OCI-LY3 (cell line): ENCODE data around the gene PLEKHG3.

Source experiments
- H2AFZ ChIP-seq: fragments of 200-600, 300-600 bp; shearing (Covaris generic); 2 replicates; pipeline ENCODE4 v1.6.0; 2014; ENCODE audit warnings: antibody characterized with exemption, low read depth, low read length
- H3K27ac ChIP-seq: fragments of 200-600, 300-600 bp; sonication (generic); 2 replicates; pipeline ENCODE4 v1.5.1; 2014; ENCODE audit warnings: mild to moderate bottlenecking, low read length, moderate library complexity, mixed read lengths
- H3K27me3 ChIP-seq: fragments of 200-600, 300-600 bp; sonication (generic); 2 replicates; pipeline ENCODE4 v1.6.1; 2014; ENCODE audit warnings: low read depth, low read length, mixed read lengths
- H3K36me3 ChIP-seq: fragments of 200-600, 300-600 bp; sonication (generic); replicated peaks from 2 replicates; pipeline ENCODE3; 2014; ENCODE audit warnings: low read depth, low read length, mixed read lengths
- H3K4me1 ChIP-seq: fragments of 300-600, 200-600 bp; sonication (generic); 2 replicates; pipeline ENCODE4 v1.6.1; 2014; ENCODE audit warnings: low read length, mixed read lengths
- H3K4me2 ChIP-seq: fragments of 200-600, 300-600 bp; sonication (generic); 2 replicates; pipeline ENCODE4 v1.6.1; 2014; ENCODE audit warnings: low read length, mixed read lengths
- H3K4me3 ChIP-seq: fragments of 300-600, 200-600 bp; sonication (generic); 2 replicates; pipeline ENCODE4 v1.5.1; 2014; ENCODE audit warnings: antibody characterized with exemption, mild to moderate bottlenecking, low read length, moderate library complexity
- H3K79me2 ChIP-seq: fragments of 300-600, 200-600 bp; shearing (Covaris generic); 2 replicates; pipeline ENCODE4 v1.6.1; 2014; ENCODE audit warnings: mild to moderate bottlenecking, low read length, mixed read lengths
- H3K9ac ChIP-seq: fragments of 300-600, 200-600 bp; shearing (Covaris generic); 2 replicates; pipeline ENCODE4 v1.6.0; 2014; ENCODE audit warnings: mild to moderate bottlenecking, low read length, moderate library complexity
- H3K9me3 ChIP-seq: fragments of 200-600, 300-600 bp; shearing (Covaris generic); 2 replicates; pipeline ENCODE4 v1.6.1; 2014; ENCODE audit warnings: low read length, mixed read lengths; ENCODE audit not compliant: insufficient read depth
- H4K20me1 ChIP-seq: fragments of 200-600, 300-600 bp; sonication (generic); 2 replicates; pipeline ENCODE4 v1.6.1; 2016; ENCODE audit warnings: low read length, mixed read lengths; ENCODE audit not compliant: insufficient read depth
- EZH2phosphoT487 ChIP-seq: fragments of 200-600 bp; shearing (Covaris generic); IDR thresholded peaks from 2 replicates; pipeline ENCODE4 v1.6.1; 2018; ENCODE audit warnings: antibody characterized with exemption, mixed run types, low read depth
- TF ChIP-seq, protein P1 (sequence below): fragments of 200-600, 300-600 bp; sonication (generic); IDR thresholded peaks from 2 replicates; pipeline ENCODE4 v1.5.1; 2014; ENCODE audit warnings: antibody characterized with exemption, low read length, low read depth

Gene PLEKHG3

DNA sequence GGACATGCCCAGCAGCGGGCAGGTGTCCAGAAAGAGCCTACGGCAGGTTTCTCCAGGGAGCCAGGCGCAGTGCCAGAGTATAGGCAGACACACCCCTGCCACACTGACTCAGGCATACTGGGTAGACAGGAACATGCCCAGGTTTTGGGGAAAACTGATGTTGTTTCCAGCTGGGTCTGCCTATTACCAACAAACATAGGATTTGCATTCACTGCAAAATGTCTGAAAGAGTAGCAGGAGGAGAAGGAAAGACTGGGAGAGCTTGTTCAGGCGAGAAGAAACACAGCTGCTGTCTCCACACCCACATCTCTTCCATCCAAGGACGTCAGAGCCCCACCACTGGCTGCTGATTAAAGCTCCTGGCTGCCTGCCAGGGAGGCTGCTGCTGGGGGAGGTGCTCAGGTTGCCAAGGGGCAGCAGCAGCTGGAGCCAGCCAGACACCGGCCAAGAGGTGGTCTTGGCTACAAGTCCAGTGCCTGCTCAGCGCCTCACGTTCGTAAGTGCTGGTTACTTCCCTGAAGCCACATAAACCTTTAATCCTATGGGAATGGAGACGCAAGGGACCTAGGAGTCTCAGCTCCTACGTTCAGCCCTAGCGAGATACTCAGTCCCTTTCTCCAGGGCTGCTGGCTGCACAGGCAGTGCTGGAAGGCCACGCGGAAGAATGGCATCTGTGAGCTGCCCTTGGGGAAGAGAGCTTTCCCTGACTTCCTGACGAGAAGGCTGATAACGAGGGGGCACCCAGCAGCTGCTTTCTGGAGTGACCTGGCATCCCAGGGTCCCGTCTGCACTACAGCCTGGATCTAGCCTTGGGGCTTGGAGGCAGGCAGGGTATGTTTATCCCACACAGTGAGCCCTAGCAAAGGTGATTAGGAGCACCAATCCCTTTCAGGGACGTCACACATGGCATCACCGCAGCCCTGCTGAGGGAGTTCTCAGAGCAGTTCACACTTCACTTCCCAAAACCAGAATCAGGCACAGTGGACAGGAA is 58.1 kb downstream of the PLEKHG3 start:
- Histone ChIP-seq H3K79me2 (no peaks in the 10 kb centered on the region), H3K9ac (no peak overlapping the region), H3K27me3 (peaks cover 25% of the 10 kb centered on the region), H4K20me1 (no peaks in the 10 kb centered on the region), H3K4me3 (no peak overlapping the region), H3K27ac (no peak overlapping the region), H3K36me3 (no peaks in the 10 kb centered on the region), H3K9me3 (no peaks in the 10 kb centered on the region), H3K4me2 (no peak overlapping the region), H3K4me1 (peaks cover 6% of the 10 kb centered on the region; the same call in 1 of the 2 replicates), H2AFZ (no peak overlapping the region)
- TF ChIP-seq, protein P1, sequence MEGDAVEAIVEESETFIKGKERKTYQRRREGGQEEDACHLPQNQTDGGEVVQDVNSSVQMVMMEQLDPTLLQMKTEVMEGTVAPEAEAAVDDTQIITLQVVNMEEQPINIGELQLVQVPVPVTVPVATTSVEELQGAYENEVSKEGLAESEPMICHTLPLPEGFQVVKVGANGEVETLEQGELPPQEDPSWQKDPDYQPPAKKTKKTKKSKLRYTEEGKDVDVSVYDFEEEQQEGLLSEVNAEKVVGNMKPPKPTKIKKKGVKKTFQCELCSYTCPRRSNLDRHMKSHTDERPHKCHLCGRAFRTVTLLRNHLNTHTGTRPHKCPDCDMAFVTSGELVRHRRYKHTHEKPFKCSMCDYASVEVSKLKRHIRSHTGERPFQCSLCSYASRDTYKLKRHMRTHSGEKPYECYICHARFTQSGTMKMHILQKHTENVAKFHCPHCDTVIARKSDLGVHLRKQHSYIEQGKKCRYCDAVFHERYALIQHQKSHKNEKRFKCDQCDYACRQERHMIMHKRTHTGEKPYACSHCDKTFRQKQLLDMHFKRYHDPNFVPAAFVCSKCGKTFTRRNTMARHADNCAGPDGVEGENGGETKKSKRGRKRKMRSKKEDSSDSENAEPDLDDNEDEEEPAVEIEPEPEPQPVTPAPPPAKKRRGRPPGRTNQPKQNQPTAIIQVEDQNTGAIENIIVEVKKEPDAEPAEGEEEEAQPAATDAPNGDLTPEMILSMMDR: no peak
- no peak for TF ChIP-seq EZH2phosphoT487

DNA sequence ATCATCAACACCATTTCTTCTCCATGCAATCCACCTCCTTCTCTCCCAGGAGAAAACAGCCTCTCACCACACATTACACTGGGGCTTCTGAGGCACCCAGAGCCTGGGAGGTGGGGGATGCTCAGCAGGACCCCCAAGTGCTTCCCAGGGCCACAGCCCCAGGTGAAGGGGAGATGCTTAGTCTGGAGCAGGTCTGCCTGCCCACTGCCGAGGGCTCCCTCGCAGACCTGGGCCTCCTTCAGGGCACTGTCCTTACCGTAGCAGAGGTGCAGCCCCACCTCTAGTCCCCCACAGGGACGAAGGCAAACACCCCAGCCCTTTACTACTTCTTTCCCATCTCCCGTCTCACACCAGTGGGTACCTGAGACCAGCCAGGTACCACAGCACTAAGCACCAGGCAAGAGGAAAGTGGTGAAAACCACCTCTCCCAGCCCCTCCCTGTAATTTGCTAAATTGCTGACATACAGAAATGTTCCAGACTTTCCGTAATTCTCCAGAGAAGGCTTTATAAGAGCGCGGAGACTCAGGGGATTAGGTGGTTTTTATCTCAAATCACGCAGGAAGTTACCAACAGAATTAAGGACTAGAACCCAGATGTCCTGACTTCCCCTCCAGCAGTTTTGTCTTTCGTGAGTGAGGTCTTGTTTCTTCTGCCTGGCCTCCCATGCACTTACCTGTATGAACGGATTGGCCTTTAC is 59.0 kb downstream of the PLEKHG3 start:
- H3K27me3 ChIP-seq: peaks cover 25% of the 10 kb centered on the region
- H4K20me1 ChIP-seq: no peaks in the 10 kb centered on the region
- no peak overlapping the region for H3K9ac ChIP-seq
- H3K4me2 ChIP-seq: no peak overlapping the region
- H3K9me3 ChIP-seq: no peaks in the 10 kb centered on the region
- H3K79me2 ChIP-seq: no peaks in the 10 kb centered on the region
- no peak overlapping the region; the same call in 1 of the 2 replicates for H2AFZ ChIP-seq
- no peak overlapping the region for H3K27ac ChIP-seq
- peaks cover 6% of the 10 kb centered on the region; the same call in 1 of the 2 replicates for H3K4me1 ChIP-seq
- no peak for TF ChIP-seq EZH2phosphoT487
- TF ChIP-seq, protein P1: no peak
- H3K4me3 ChIP-seq: no peak overlapping the region
- H3K36me3 ChIP-seq: no peaks in the 10 kb centered on the region

DNA sequence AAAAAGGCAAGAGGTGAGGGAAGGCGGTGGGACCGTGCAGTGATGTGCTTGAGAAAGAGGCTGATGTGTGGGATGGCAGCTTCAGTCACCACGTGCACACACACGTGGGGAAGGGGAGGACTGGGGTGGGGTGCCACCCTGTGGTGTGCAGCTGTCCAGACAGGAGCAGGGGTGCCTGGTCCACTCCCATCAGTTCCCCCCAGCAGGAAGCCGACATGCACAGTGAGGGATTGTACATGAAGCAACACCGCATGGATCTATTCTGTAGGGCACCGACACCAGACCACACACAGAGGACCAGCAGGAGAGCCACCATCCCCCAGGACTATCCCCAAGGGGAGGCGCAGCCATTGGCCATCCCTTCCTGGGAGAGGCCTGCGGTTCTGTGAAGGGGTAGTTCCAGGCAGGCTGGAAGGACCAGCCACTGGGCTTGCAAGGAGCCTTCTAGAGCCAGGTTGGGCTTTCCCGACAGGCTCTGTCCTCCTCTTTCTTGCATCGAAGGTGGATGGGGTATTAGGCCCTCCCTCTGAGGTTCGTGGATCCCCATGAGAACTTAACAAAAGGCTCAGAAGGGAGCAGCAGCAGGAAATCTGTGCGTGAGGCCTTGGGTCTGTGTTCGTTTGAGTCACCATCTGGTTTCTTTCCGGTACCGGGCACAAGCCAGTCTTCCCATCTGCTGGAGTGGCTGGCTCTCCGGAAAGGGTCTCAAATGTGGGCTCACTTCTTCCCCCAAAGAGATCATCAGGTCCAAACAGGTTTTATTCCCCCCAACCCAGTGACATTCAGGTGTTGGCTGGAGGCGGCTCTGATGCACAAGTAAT is 59.8 kb downstream of the PLEKHG3 start:
- peak overlapping the region; percentile 92 for H3K4me2 ChIP-seq
- no peaks in the 10 kb centered on the region for H3K9me3 ChIP-seq
- H2AFZ ChIP-seq: peak overlapping the region; percentile 69
- no peaks in the 10 kb centered on the region for H3K36me3 ChIP-seq
- H4K20me1 ChIP-seq: no peaks in the 10 kb centered on the region
- peaks cover 25% of the 10 kb centered on the region for H3K27me3 ChIP-seq
- H3K27ac ChIP-seq: no peak overlapping the region
- H3K4me1 ChIP-seq: peaks cover 6% of the 10 kb centered on the region; the same call in 1 of the 2 replicates
- no peaks in the 10 kb centered on the region for H3K79me2 ChIP-seq
- peak overlapping the region; percentile 74 for H3K4me3 ChIP-seq
- H3K9ac ChIP-seq: 0 out of 2 replicates have a peak overlapping the region, but pooled peaks have one; percentile 33
- TF ChIP-seq EZH2phosphoT487: no peak
- TF ChIP-seq, protein P1: no peak; the same call in 1 of the 2 replicates
